ENCODE results near the gene DENND2A. TPM values are rescaled to one million over a fixed set of nuclear protein-coding genes. Genes with fewer than 3 reads are reported as not detected.
A peak's percentile ranks its signal among the peaks of the same experiment; 100 is the strongest.

Gene DENND2A
- total and polyA plus RNA-seq, 2 donors (not counting 1 experiment from before 2014, with no cell fraction given) = 30.6 to 39.0 TPM

DNA sequence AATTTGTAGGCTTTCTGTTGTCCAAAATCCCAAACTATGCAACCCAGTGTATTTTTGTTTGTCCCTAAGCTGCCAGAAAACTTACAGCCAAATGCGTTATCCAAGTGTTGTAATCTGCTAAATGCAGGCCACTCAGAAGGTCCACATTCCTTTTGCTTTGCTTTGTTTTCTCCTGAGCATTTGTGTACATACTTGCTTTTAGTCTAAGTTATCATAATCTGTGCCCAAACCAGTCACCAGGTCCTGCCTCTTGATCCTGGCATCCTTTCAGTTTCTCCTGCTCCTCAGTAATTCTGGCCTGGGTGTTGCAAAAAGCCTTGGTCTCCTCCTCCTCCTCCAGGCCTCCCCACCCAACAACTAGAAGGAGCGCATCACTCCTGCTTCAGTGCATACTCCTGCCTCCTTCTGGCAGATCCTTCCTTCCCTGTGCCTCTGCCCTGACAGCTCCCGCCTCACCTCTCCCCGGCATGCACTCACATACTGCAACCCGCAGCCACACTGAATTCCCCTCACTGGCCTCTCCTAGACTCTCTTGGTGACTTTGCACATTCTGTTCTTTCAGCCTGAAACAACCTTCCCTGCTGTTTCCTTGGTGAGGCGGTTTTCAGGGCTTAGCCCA, 2.3 kb downstream of the DENND2A start:
- no peaks in the 10 kb centered on the region for H3K36me3 ChIP-seq (ENCODE audit: control insufficient read depth, insufficient read depth, low read length)
- H3K79me2 ChIP-seq (ENCODE audit: control insufficient read depth, insufficient read depth, low read length) = peaks cover 17% of the 10 kb centered on the region
- no peaks in the 10 kb centered on the region for H3K9me3 ChIP-seq (ENCODE audit: control insufficient read depth, insufficient read depth, low read depth, low read length)
- H3K4me2 ChIP-seq (ENCODE audit: extremely low read depth, insufficient read depth, low read length) = peak overlapping the region; percentile 91
- no peaks in the 10 kb centered on the region for H3K27me3 ChIP-seq (ENCODE audit: control insufficient read depth, insufficient read depth, low read length)
- no peak overlapping the region for H2AFZ ChIP-seq (ENCODE audit: low read length)
- H3K27ac ChIP-seq (ENCODE audit: insufficient read depth, low read length) = peak overlapping the region; percentile 94
- peak overlapping the region; percentile 98 for H3K9ac ChIP-seq (ENCODE audit: insufficient read depth, low read length)
- H4K20me1 ChIP-seq (ENCODE audit: control insufficient read depth, extremely low read depth, insufficient read depth, low read length) = no peaks in the 10 kb centered on the region
- peak; percentile 54 to 77 for DNase-seq (ENCODE audit: low read depth in 2 of 2)
- peak; percentile 38 to 46 for TF ChIP-seq CTCF (conservative IDR thresholded peaks at IDR 0.05 in 1 of 2, IDR thresholded peaks at IDR 0.05 in 1 of 2; ENCODE audit: low read depth in 1 of 2, low read length in 2 of 2)
- TF ChIP-seq EZH2 (IDR thresholded peaks at IDR 0.05; ENCODE audit: low read length, missing control alignments) = no peak
- H3K4me1 ChIP-seq (ENCODE audit: control insufficient read depth, extremely low read depth, insufficient read depth, low read length) = peaks cover 30% of the 10 kb centered on the region
- peak overlapping the region in 3 of 4 experiments; percentile 83 to 92 (median 88) for H3K4me3 ChIP-seq (replicated peaks in 1 of 4; ENCODE audit: control extremely low read depth in 1 of 4, insufficient read depth in 1 of 4, low read depth in 3 of 4, low read length in 4 of 4)

DNA sequence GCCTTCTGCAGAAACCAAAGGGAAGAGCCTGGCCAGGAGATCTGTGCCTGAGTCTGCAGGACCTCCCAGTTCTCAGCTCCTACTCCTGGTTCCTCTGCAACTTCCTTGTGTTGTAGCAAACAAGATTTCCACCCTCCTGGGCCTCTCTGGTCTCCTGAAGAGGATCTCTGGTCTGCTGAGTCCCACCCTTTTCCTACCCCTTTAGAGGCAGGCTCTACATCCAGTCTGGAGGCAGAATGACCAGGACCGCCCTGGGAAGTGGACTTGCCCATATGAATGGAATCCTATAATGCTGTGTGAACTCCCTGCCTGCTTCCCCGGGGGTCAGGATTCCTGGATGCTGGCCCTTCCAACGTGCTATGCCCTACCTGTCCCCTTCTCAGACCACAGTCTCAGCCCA, 3.2 kb downstream of the DENND2A start:
- Histone ChIP-seq H3K27me3 (ENCODE audit: control insufficient read depth, insufficient read depth, low read length) (no peaks in the 10 kb centered on the region), H3K79me2 (ENCODE audit: control insufficient read depth, insufficient read depth, low read length) (peaks cover 17% of the 10 kb centered on the region), H3K9me3 (ENCODE audit: control insufficient read depth, insufficient read depth, low read depth, low read length) (no peaks in the 10 kb centered on the region), H2AFZ (ENCODE audit: low read length) (no peak overlapping the region), H4K20me1 (ENCODE audit: control insufficient read depth, extremely low read depth, insufficient read depth, low read length) (no peaks in the 10 kb centered on the region), H3K27ac (ENCODE audit: insufficient read depth, low read length) (peak overlapping the region; percentile 94), H3K4me3 (replicated peaks in 1 of 4; ENCODE audit: control extremely low read depth in 1 of 4, insufficient read depth in 1 of 4, low read depth in 3 of 4, low read length in 4 of 4) (peak overlapping the region in 1 of 4 experiments; percentile 88), H3K4me1 (ENCODE audit: control insufficient read depth, extremely low read depth, insufficient read depth, low read length) (peaks cover 30% of the 10 kb centered on the region), H3K36me3 (ENCODE audit: control insufficient read depth, insufficient read depth, low read length) (no peaks in the 10 kb centered on the region), H3K9ac (ENCODE audit: insufficient read depth, low read length) (no peak overlapping the region), H3K4me2 (ENCODE audit: extremely low read depth, insufficient read depth, low read length) (peak overlapping the region; percentile 34)
- no peak for DNase-seq (ENCODE audit: low read depth in 2 of 2)
- TF ChIP-seq EZH2 (IDR thresholded peaks at IDR 0.05; ENCODE audit: low read length, missing control alignments) (no peak), CTCF (conservative IDR thresholded peaks at IDR 0.05 in 1 of 2, IDR thresholded peaks at IDR 0.05 in 1 of 2; ENCODE audit: low read depth in 1 of 2, low read length in 2 of 2) (no peak)

DNA sequence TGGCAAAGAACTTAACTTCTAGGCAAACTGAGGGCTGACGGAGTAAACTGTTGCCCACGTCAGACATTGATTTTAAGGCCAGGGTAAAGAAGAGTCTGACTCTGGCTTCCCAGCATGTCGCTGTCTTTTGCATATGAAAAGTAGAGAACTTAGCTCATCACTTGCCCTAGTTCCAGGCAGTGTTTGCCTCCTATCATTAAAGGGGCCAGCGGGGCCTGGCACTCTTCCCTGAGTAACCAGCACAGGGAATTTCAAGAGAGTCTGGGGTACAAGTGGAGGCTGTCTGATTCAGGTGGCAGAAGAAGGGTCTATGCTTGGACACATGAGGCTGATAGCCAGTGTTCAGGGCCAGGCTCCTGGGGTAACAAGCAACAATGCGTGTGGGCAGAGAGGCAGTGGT, 4.8 kb downstream of the DENND2A start:
- no peak for TF ChIP-seq EZH2 (IDR thresholded peaks at IDR 0.05; ENCODE audit: low read length, missing control alignments)
- TF ChIP-seq CTCF (conservative IDR thresholded peaks at IDR 0.05 in 1 of 2, IDR thresholded peaks at IDR 0.05 in 1 of 2; ENCODE audit: low read depth in 1 of 2, low read length in 2 of 2) = no peak
- H3K4me1 ChIP-seq (ENCODE audit: control insufficient read depth, extremely low read depth, insufficient read depth, low read length) = peaks cover 27% of the 10 kb centered on the region
- no peak for DNase-seq (ENCODE audit: low read depth in 2 of 2)

More for the DNA sequence above, 4.8 kb downstream of the DENND2A start:
- Histone ChIP-seq H3K4me2 (ENCODE audit: extremely low read depth, insufficient read depth, low read length) (no peak overlapping the region), H3K79me2 (ENCODE audit: control insufficient read depth, insufficient read depth, low read length) (peaks cover 20% of the 10 kb centered on the region), H3K4me3 (replicated peaks in 1 of 4; ENCODE audit: control extremely low read depth in 1 of 4, insufficient read depth in 1 of 4, low read depth in 3 of 4, low read length in 4 of 4) (no peak overlapping the region), H3K27me3 (ENCODE audit: control insufficient read depth, insufficient read depth, low read length) (no peaks in the 10 kb centered on the region), H3K9ac (ENCODE audit: insufficient read depth, low read length) (no peak overlapping the region), H3K36me3 (ENCODE audit: control insufficient read depth, insufficient read depth, low read length) (no peaks in the 10 kb centered on the region), H3K27ac (ENCODE audit: insufficient read depth, low read length) (peak overlapping the region; percentile 13), H3K9me3 (ENCODE audit: control insufficient read depth, insufficient read depth, low read depth, low read length) (no peaks in the 10 kb centered on the region), H4K20me1 (ENCODE audit: control insufficient read depth, extremely low read depth, insufficient read depth, low read length) (no peaks in the 10 kb centered on the region), H2AFZ (ENCODE audit: low read length) (no peak overlapping the region)

All from fibroblast of lung (primary cell).